ENCODE measurements around the gene COG5.
"Not testable (repeated sequence)": the region's sequence is repeated elsewhere in the genome, so short reads cannot be mapped to it uniquely, and the experiment has no call there.

Gene COG5

GRCh38 chr7:107172276-107173032, 391.3 kb downstream of the COG5 start:
- DNase-seq, result no peak

GRCh38 chr7:107171496-107171895, 392.2 kb downstream of the COG5 start:
- DNase-seq, result no peak

- DNase-seq, result no peak
These were observed 393.4 kb downstream of the COG5 start for GRCh38 chr7:107170051-107170915.

GRCh38 chr7:107169120-107170050, 394.3 kb downstream of the COG5 start:
- peak; percentile 96 for DNase-seq

GRCh38 chr7:107168233-107169119, 395.2 kb downstream of the COG5 start, which contains the start of gene HBP1:
Gene HBP1, plus strand, starts transcription at chr7:107169003. Its CDS starts 10,891 bp downstream, at chr7:107179894.
- DNase-seq, result peak; percentile 99

- peak; percentile 52 for DNase-seq
These were observed 396.1 kb downstream of the COG5 start for GRCh38 chr7:107167483-107168232.

- DNase-seq, result no peak
These were observed 396.8 kb downstream of the COG5 start for GRCh38 chr7:107166736-107167426.

GRCh38 chr7:107165341-107165740, 398.4 kb downstream of the COG5 start:
- DNase-seq, result no peak

- DNase-seq, result no peak
These were observed 399.6 kb downstream of the COG5 start for GRCh38 chr7:107164092-107164491.

GRCh38 chr7:107162475-107162874, 401.2 kb downstream of the COG5 start:
- DNase-seq, result no peak

- DNase-seq, result no peak
These were observed 402.3 kb downstream of the COG5 start for GRCh38 chr7:107161415-107161814.

GRCh38 chr7:107160389-107160788, 403.3 kb downstream of the COG5 start:
- DNase-seq, result no peak

- DNase-seq, result no peak
These were observed 405.7 kb downstream of the COG5 start for GRCh38 chr7:107158028-107158427.

- no peak for DNase-seq
These were observed 406.6 kb downstream of the COG5 start for GRCh38 chr7:107157091-107157490.

GRCh38 chr7:107155726-107156125, 408.0 kb downstream of the COG5 start:
- DNase-seq, result not testable (repeated sequence)

- DNase-seq, result no peak
These were observed 408.9 kb downstream of the COG5 start for GRCh38 chr7:107154826-107155225.

GRCh38 chr7:107152011-107152410, 411.7 kb downstream of the COG5 start:
- DNase-seq, result no peak
